Astrocyte (in vitro differentiated cells and primary cell): Measurements from ENCODE around the gene HOXA2. TPM values are rescaled to one million over a fixed set of nuclear protein-coding genes. Genes with fewer than 3 reads are reported as not detected.

Experiments
- DNase-seq: peaks from one replicate; pipeline ENCODE4 v3.0.0-alpha.2; 2010; ENCODE audit warnings: low read depth
- FAIRE-seq: peaks from 2 replicates; lab custom pipeline; 2011; peaks lifted over from hg19 to GRCh38; lab: Jason Lieb, UNC
- H2AFZ ChIP-seq: 2 replicates; pipeline ENCODE4 v1.6.0; 2012; ENCODE audit warnings: low read depth, low read length, inconsistent platforms
- H3K27ac ChIP-seq: 2 replicates; pipeline ENCODE4 v1.5.1; 2011; ENCODE audit warnings: low read depth, low read length, inconsistent platforms
- H3K27me3 ChIP-seq: 2 replicates; pipeline ENCODE4 v1.6.0; 2011; ENCODE audit warnings: low read length, inconsistent platforms; ENCODE audit not compliant: insufficient read depth
- H3K36me3 ChIP-seq: 2 replicates; pipeline ENCODE4 v1.5.1; 2011; ENCODE audit warnings: low read length, inconsistent platforms; ENCODE audit not compliant: insufficient read depth
- H3K4me1 ChIP-seq: 2 replicates; pipeline ENCODE4 v1.5.1; 2011; ENCODE audit warnings: low read length, inconsistent platforms; ENCODE audit not compliant: insufficient read depth
- H3K4me2 ChIP-seq: 2 replicates; pipeline ENCODE4 v1.6.0; 2012; ENCODE audit warnings: low read length, inconsistent platforms
- H3K4me3 ChIP-seq: 2 replicates; pipeline ENCODE4 v1.5.1; 2011; ENCODE audit warnings: low read depth, mild to moderate bottlenecking, low read length, inconsistent platforms; ENCODE audit not compliant: insufficient read depth
- H3K79me2 ChIP-seq: 2 replicates; pipeline ENCODE4 v1.6.0; 2012; ENCODE audit warnings: mild to moderate bottlenecking, low read length, inconsistent platforms; ENCODE audit not compliant: insufficient read depth
- H3K9ac ChIP-seq: 2 replicates; pipeline ENCODE4 v1.6.0; 2012; ENCODE audit warnings: mild to moderate bottlenecking, low read length, inconsistent platforms
- H3K9me3 ChIP-seq: 2 replicates; pipeline ENCODE4 v1.5.1; 2012; ENCODE audit warnings: low read depth, mild to moderate bottlenecking, low read length, inconsistent platforms; ENCODE audit not compliant: insufficient read depth
- H4K20me1 ChIP-seq: 2 replicates; pipeline ENCODE4 v1.6.0; 2012; ENCODE audit warnings: low read length, inconsistent platforms; ENCODE audit not compliant: insufficient read depth
- H3K27ac Mint-ChIP-seq: one replicate; pipeline ENCODE4 v1.8.0; 2021; ENCODE audit warnings: mild to moderate bottlenecking, mixed read lengths; ENCODE audit not compliant: unreplicated experiment
- H3K27me3 Mint-ChIP-seq: one replicate; pipeline ENCODE4 v1.8.0; 2021; ENCODE audit warnings: low read depth, mixed read lengths; ENCODE audit not compliant: unreplicated experiment
- H3K36me3 Mint-ChIP-seq: one replicate; pipeline ENCODE4 v1.8.0; 2021; ENCODE audit warnings: low read depth, mixed read lengths; ENCODE audit not compliant: unreplicated experiment
- H3K4me1 Mint-ChIP-seq: one replicate; pipeline ENCODE4 v1.8.0; 2021; ENCODE audit warnings: low read depth, mixed read lengths; ENCODE audit not compliant: unreplicated experiment
- H3K4me3 Mint-ChIP-seq: one replicate; pipeline ENCODE4 v1.8.0; 2021; ENCODE audit warnings: mild to moderate bottlenecking, moderate library complexity, mixed read lengths; ENCODE audit not compliant: unreplicated experiment
- H3K9me3 Mint-ChIP-seq: one replicate; pipeline ENCODE4 v1.8.0; 2021; ENCODE audit warnings: mild to moderate bottlenecking, mixed read lengths; ENCODE audit not compliant: unreplicated experiment
- EZH2 ChIP-seq: IDR thresholded peaks from 2 replicates; pipeline ENCODE4 v1.6.1; 2012; ENCODE audit warnings: mild to moderate bottlenecking, low read length, inconsistent platforms; ENCODE audit not compliant: insufficient read depth
- total RNA-seq: library from RNA; stranded (reverse); gene quantifications from 2 replicates; pipeline ENCODE4 v1.2.1, GENCODE V29; 2021
- TF ChIP-seq, protein P1 (sequence below): IDR thresholded peaks from 2 replicates; pipeline ENCODE4 v1.5.1; 2011; ENCODE audit warnings: low read depth, mild to moderate bottlenecking, inconsistent platforms, low read length, moderate library complexity; ENCODE audit not compliant: insufficient read depth

HOXA2 gene
- total RNA-seq, 1 donor from 2014 or later: not detected

DNA sequence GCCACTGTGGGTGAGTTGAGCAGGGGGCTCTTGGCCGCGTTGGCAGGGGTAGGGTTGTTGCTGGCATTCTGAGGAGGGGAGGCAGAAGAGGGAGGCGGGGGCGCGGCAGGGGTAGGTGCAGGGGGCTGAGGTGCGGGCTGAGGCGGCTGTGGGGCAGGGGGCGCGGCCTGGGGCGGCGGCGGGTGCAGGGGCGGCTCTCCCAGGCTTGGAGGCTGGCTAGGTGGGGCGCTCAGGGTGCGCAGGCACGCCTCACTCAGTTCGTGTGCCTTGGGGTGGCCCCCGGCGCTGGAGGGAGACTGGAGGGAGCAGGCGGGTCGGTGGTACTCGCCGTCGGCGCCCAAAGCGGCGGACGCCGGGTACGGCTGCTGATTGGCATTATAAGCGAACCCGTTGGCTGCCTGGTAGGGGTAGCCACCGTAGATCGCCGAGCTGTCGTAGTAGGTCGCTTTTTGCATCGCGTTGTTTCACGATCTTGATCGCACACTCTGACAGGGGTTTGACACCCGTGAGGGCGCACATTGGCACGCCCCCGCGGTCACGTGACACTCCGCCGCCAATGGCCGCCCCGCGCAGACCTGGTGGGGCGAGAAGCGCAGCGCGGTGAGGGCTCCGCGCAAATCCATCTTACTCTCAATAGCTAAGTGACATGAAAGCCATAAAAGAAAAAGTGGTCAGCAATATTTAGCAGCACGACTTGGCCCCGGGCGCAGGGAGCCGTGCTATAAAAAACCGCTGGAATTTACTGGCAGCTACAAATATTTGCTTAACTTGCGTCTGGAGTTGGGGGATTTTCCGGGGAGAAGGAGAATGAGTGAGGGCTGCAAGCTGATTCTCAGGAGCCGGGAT lies 7.9 kb upstream of the HOXA2 start:
- peak overlapping the region; percentile 88 for H3K9ac ChIP-seq
- H3K79me2 ChIP-seq: peaks cover 55% of the 10 kb centered on the region
- peak; percentile 97 for DNase-seq
- Mint-ChIP-seq H3K4me1 (peaks cover 2% of the 10 kb centered on the region), H3K27ac (peak overlapping the region; percentile 58), H3K4me3 (no peak overlapping the region), H3K27me3 (peaks cover 82% of the 10 kb centered on the region), H3K9me3 (peaks cover 23% of the 10 kb centered on the region), H3K36me3 (peaks cover 3% of the 10 kb centered on the region)
- H3K4me1 ChIP-seq: peaks cover 26% of the 10 kb centered on the region
- no peak for FAIRE-seq
- no peaks in the 10 kb centered on the region for H4K20me1 ChIP-seq
- H3K9me3 ChIP-seq: no peaks in the 10 kb centered on the region
- H3K4me3 ChIP-seq: peak overlapping the region; percentile 14
- peak overlapping the region; percentile 91 for H3K4me2 ChIP-seq
- H3K27me3 ChIP-seq: peaks cover 56% of the 10 kb centered on the region
- no peaks in the 10 kb centered on the region for H3K36me3 ChIP-seq
- H3K27ac ChIP-seq: peak overlapping the region; percentile 76
- H2AFZ ChIP-seq: peak overlapping the region; percentile 3
- TF ChIP-seq, protein P1, sequence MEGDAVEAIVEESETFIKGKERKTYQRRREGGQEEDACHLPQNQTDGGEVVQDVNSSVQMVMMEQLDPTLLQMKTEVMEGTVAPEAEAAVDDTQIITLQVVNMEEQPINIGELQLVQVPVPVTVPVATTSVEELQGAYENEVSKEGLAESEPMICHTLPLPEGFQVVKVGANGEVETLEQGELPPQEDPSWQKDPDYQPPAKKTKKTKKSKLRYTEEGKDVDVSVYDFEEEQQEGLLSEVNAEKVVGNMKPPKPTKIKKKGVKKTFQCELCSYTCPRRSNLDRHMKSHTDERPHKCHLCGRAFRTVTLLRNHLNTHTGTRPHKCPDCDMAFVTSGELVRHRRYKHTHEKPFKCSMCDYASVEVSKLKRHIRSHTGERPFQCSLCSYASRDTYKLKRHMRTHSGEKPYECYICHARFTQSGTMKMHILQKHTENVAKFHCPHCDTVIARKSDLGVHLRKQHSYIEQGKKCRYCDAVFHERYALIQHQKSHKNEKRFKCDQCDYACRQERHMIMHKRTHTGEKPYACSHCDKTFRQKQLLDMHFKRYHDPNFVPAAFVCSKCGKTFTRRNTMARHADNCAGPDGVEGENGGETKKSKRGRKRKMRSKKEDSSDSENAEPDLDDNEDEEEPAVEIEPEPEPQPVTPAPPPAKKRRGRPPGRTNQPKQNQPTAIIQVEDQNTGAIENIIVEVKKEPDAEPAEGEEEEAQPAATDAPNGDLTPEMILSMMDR: no peak
- TF ChIP-seq EZH2: no peak

DNA sequence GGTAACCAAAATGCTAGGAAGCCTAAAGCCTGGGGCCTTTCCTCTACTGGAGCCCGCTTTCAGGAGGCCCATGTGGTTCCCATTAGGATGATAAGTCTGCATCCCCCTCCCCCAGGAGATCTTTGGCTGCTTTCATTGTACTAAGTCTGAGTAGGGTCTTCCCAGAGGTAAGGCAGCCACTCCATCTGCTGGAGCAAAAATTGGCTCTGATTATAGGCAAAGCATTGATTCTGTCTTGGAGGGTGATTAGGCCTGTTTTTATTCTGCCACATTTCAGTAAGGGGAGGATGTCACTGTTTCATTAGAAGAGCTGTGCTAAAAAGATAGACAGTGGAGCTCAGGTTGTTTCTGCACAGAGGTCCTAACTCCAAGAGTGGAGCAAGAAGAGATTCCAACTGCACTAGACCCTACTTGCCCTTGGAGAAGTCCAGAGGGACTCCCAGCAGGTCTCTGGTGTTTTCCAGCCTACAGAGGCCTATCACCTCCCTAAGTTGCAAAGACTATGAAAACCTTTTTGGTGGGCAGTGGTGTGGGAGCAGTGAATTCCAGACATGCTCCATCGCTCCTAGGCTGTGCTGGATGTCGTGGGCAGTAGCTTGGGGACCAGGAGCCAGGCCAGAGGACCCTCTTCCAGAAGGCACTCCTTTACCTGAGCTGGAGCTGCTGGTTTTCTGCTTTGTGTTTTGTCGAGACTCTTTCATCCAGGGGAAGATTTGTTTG lies 7.1 kb upstream of the HOXA2 start:
- H3K4me3 ChIP-seq: no peak overlapping the region
- FAIRE-seq: no peak
- no peaks in the 10 kb centered on the region for H3K4me1 Mint-ChIP-seq
- H3K9me3 ChIP-seq: no peaks in the 10 kb centered on the region
- H3K27ac ChIP-seq: peak overlapping the region; percentile 70
- peaks cover 31% of the 10 kb centered on the region for H3K4me1 ChIP-seq
- no peaks in the 10 kb centered on the region for H3K36me3 ChIP-seq
- peaks cover 50% of the 10 kb centered on the region for H3K79me2 ChIP-seq
- no peaks in the 10 kb centered on the region for H4K20me1 ChIP-seq
- peaks cover 23% of the 10 kb centered on the region for H3K9me3 Mint-ChIP-seq
- peak; percentile 14 for DNase-seq
- H3K27ac Mint-ChIP-seq: peak overlapping the region; percentile 58
- H3K9ac ChIP-seq: peak overlapping the region; percentile 68
- peaks cover 56% of the 10 kb centered on the region for H3K27me3 ChIP-seq
- no peak overlapping the region for H3K4me3 Mint-ChIP-seq
- H2AFZ ChIP-seq: no peak overlapping the region
- H3K4me2 ChIP-seq: peak overlapping the region; percentile 91
- no peak for TF ChIP-seq EZH2
- TF ChIP-seq, protein P1: no peak
- H3K27me3 Mint-ChIP-seq: peaks cover 83% of the 10 kb centered on the region
- H3K36me3 Mint-ChIP-seq: peaks cover 3% of the 10 kb centered on the region
